ENCODE measurements around the gene TNFRSF25. TPM values are rescaled to one million over a fixed set of nuclear protein-coding genes. Genes with fewer than 3 reads are reported as not detected.

The TNFRSF25 gene
- total RNA-seq, 1 experiment from 2014 or later = 0.81 TPM

- no peak for DNase-seq (ENCODE audit: low spot score)
Observed at GRCh38 chr1:6418668-6419396, 47.1 kb downstream of the TNFRSF25 start.

- DNase-seq (ENCODE audit: low spot score) = no peak
Observed at GRCh38 chr1:6417961-6418667, 47.9 kb downstream of the TNFRSF25 start.

GRCh38 chr1:6416906-6417305 is 49.1 kb downstream of the TNFRSF25 start:
- no peak for DNase-seq (ENCODE audit: low spot score)

- no peak for DNase-seq (ENCODE audit: low spot score)
Observed at GRCh38 chr1:6416295-6416656, 49.7 kb downstream of the TNFRSF25 start.

GRCh38 chr1:6414881-6415626 is 50.9 kb downstream of the TNFRSF25 start:
- no peak for DNase-seq (ENCODE audit: low spot score)

GRCh38 chr1:6414443-6414844 is 51.5 kb downstream of the TNFRSF25 start:
- peak; percentile 31 for DNase-seq (ENCODE audit: low spot score)

GRCh38 chr1:6412896-6413295 is 53.1 kb downstream of the TNFRSF25 start:
- DNase-seq (ENCODE audit: low spot score) = no peak

Other genes with a start within 250 kb of the TNFRSF25 start
- gene ICMT, start 230.2 kb downstream of the TNFRSF25 start, total RNA-seq (2014; rRNA removed; shearing (Covaris generic)) = 52.2 and 67.1 TPM in 2 replicates
- gene HES3, start 222.0 kb downstream of the TNFRSF25 start, total RNA-seq (2014; rRNA removed; shearing (Covaris generic)) = not detected in 2 replicates
- gene GPR153, start 205.1 kb downstream of the TNFRSF25 start, total RNA-seq (2014; rRNA removed; shearing (Covaris generic)) = 1.7 and 1.9 TPM in 2 replicates
- gene ACOT7, start 72.4 kb downstream of the TNFRSF25 start, total RNA-seq (2014; rRNA removed; shearing (Covaris generic)) = 50.6 and 56.0 TPM in 2 replicates
- not detected in 2 replicates for gene HES2, start 46.3 kb downstream of the TNFRSF25 start, total RNA-seq (2014; rRNA removed; shearing (Covaris generic))
- gene ESPN, start 41.4 kb downstream of the TNFRSF25 start, total RNA-seq (2014; rRNA removed; shearing (Covaris generic)) = not detected in 2 replicates
- gene PLEKHG5, start 25.5 kb upstream of the TNFRSF25 start, total RNA-seq (2014; rRNA removed; shearing (Covaris generic)) = 1.3 and 1.6 TPM in 2 replicates
- gene NOL9, start 88.3 kb upstream of the TNFRSF25 start, total RNA-seq (2014; rRNA removed; shearing (Covaris generic)) = 12.0 and 14.9 TPM in 2 replicates
- not detected in 2 replicates for gene TAS1R1, start 89.1 kb upstream of the TNFRSF25 start, total RNA-seq (2014; rRNA removed; shearing (Covaris generic))
- gene ZBTB48, start 113.8 kb upstream of the TNFRSF25 start, total RNA-seq (2014; rRNA removed; shearing (Covaris generic)) = 6.3 and 8.8 TPM in 2 replicates
- gene KLHL21, start 136.7 kb upstream of the TNFRSF25 start, total RNA-seq (2014; rRNA removed; shearing (Covaris generic)) = 8.4 and 11.4 TPM in 2 replicates
- 7.6 and 7.8 TPM in 2 replicates for gene PHF13, start 147.6 kb upstream of the TNFRSF25 start, total RNA-seq (2014; rRNA removed; shearing (Covaris generic))
- 11.4 and 17.0 TPM in 2 replicates for gene THAP3, start 158.7 kb upstream of the TNFRSF25 start, total RNA-seq (2014; rRNA removed; shearing (Covaris generic))
- 33.4 and 36.5 TPM in 2 replicates for gene DNAJC11, start 235.6 kb upstream of the TNFRSF25 start, total RNA-seq (2014; rRNA removed; shearing (Covaris generic))

Measured in H4 (cell line).